Suppressor macrophage treated with lipopolysaccharide for 1 hour (primary cell): ENCODE data around the gene GATB.
A peak's percentile ranks its signal among the peaks of the same experiment; 100 is the strongest.

Source experiments
- DNase-seq, 3 donors: peaks; one replicate each; pipeline ENCODE4 v3.0.0-alpha.2; 2020 to 2022

GATB gene

GRCh38 chr4:151644622-151645021, 116.2 kb downstream of the GATB start:
- DNase-seq: peak in 2 of 3 donors; percentile 12 to 24

GRCh38 chr4:151643564-151643963, 117.2 kb downstream of the GATB start:
- DNase-seq: peak in 1 of 3 donors; percentile 13

- no peak for DNase-seq
Measured at GRCh38 chr4:151641983-151642382, 118.8 kb downstream of the GATB start.

GRCh38 chr4:151641167-151641566, 119.6 kb downstream of the GATB start:
- DNase-seq: peak in 2 of 3 donors; percentile 2 to 21

GRCh38 chr4:151640381-151640780, 120.4 kb downstream of the GATB start:
- no peak for DNase-seq

- no peak for DNase-seq
Measured at GRCh38 chr4:151638295-151638858, 122.4 kb downstream of the GATB start.

GRCh38 chr4:151631349-151631748, 129.5 kb downstream of the GATB start:
- DNase-seq: no peak

- no peak for DNase-seq
Measured at GRCh38 chr4:151629097-151629783, 131.6 kb downstream of the GATB start.

GRCh38 chr4:151628001-151628608, 132.7 kb downstream of the GATB start:
- no peak for DNase-seq

GRCh38 chr4:151627491-151627890, 133.3 kb downstream of the GATB start:
- no peak for DNase-seq

- DNase-seq: no peak
Measured at GRCh38 chr4:151626751-151627150, 134.1 kb downstream of the GATB start.

- no peak for DNase-seq
Measured at GRCh38 chr4:151626228-151626627, 134.6 kb downstream of the GATB start.

GRCh38 chr4:151624626-151625565, 135.9 kb downstream of the GATB start:
- DNase-seq: no peak
